ENCODE measurements around the gene PBRM1. TPM values are rescaled to one million over a fixed set of nuclear protein-coding genes. Genes with fewer than 3 reads are reported as not detected.

The PBRM1 gene
- total and polyA plus RNA-seq, 2 of the 8 experiments (the other 6 are each of a cell fraction or from before 2014, with no cell fraction given), result 19.3 to 65.8 TPM

GRCh38 chr3:52733256-52733891 lies 47.7 kb upstream of the PBRM1 start:
- Histone ChIP-seq H2BK12ac (ENCODE audit: low read depth, low read length) (no peak overlapping the region), H3K14ac (ENCODE audit: insufficient read length) (no peak overlapping the region), H3K23me2 (ENCODE audit: low read depth, low read length) (no peaks in the 10 kb centered on the region), H2BK20ac (ENCODE audit: low read length) (no peak overlapping the region), H4K20me1 (replicated peaks in 1 of 2; ENCODE audit: control insufficient read depth in 1 of 2, insufficient read depth in 2 of 2, low read length in 2 of 2) (no peaks in the 10 kb centered on the region), H2BK5ac (ENCODE audit: low read depth, low read length) (no peak overlapping the region), H3K4me3 (ENCODE audit: extremely low read depth in 1 of 4, insufficient read depth in 2 of 4, low read depth in 3 of 4, low read length in 4 of 4) (no peak overlapping the region), H3K79me2 (ENCODE audit: control insufficient read depth in 1 of 2, insufficient read depth in 2 of 2, low read length in 2 of 2) (no peaks in the 10 kb centered on the region), H3K18ac (ENCODE audit: extremely low read depth, low read length) (no peak overlapping the region), H3K36me3 (ENCODE audit: control insufficient read depth in 2 of 4, insufficient read depth in 4 of 4, low read length in 3 of 4) (peaks cover 2 to 47% (median 30%) of the 10 kb centered on the region in 4 experiments; a peak in 6 of 8 replicates), H3K56ac (replicated peaks; ENCODE audit: insufficient read length, low read depth, low read length) (no peak overlapping the region), H4K91ac (replicated peaks; ENCODE audit: insufficient read length, low read length) (no peak overlapping the region), H3K9ac (replicated peaks in 1 of 4; ENCODE audit: extremely low read depth in 1 of 4, low read depth in 3 of 4, low read length in 3 of 4) (no peak overlapping the region), H3K4me1 (replicated peaks in 1 of 4; ENCODE audit: control insufficient read depth in 3 of 4, insufficient read depth in 4 of 4, low read length in 3 of 4) (no peaks in the 10 kb centered on the region), H3K9me3 (ENCODE audit: insufficient read depth in 2 of 2, low read depth in 1 of 2, low read length in 1 of 2) (no peaks in the 10 kb centered on the region), H2BK120ac (replicated peaks; ENCODE audit: low read depth, low read length) (no peak overlapping the region), H4K5ac (ENCODE audit: insufficient read length, low read depth, low read length) (no peak overlapping the region), H3K27me3 (replicated peaks in 1 of 4; ENCODE audit: control insufficient read depth in 3 of 4, extremely low read depth in 1 of 4, insufficient read depth in 3 of 4, low read length in 3 of 4) (no peaks in the 10 kb centered on the region), H4K8ac (ENCODE audit: extremely low read depth, insufficient read depth, low read length) (no peak overlapping the region), H2AFZ (ENCODE audit: low read length) (no peak overlapping the region), H3K23ac (ENCODE audit: insufficient read length) (no peak overlapping the region), H3K79me1 (ENCODE audit: low read depth, low read length) (no peaks in the 10 kb centered on the region), H3K4ac (replicated peaks; ENCODE audit: insufficient read length, low read depth, low read length) (no peak overlapping the region), H3K27ac (ENCODE audit: low read depth, low read length) (no peak overlapping the region), H3K4me2 (ENCODE audit: insufficient read depth in 1 of 2, low read depth in 2 of 2, low read length in 2 of 2) (no peak overlapping the region), H2BK15ac (ENCODE audit: low read length) (no peak overlapping the region), H2AK5ac (ENCODE audit: low read depth, low read length) (no peak overlapping the region)
- FAIRE-seq, result peak; percentile 45
- 82% methylated on average over 10 of the region's 10 CpGs; no CpG with 5 or more reads in 1 of the 2 experiments for WGBS, 2 experiments (ENCODE audit: extremely low coverage in 1 of 2, insufficient coverage in 1 of 2, insufficient read length in 1 of 2, insufficient replicate concordance in 2 of 2, low coverage in 1 of 2, low lambda C conversion rate in 2 of 2, missing lambda C conversion rate in 1 of 2)
- ChIA-PET CTCF (ENCODE audit: partially characterized antibody) (no interaction called here), POLR2A (ENCODE audit: partially characterized antibody) (no interaction called here)
- DNase-seq (ENCODE audit: low read depth in 1 of 2, low spot score in 2 of 2), result no peak
- TF ChIP-seq BCL11A (IDR thresholded peaks at IDR 0.05; ENCODE audit: low read depth in 2 of 2, low read length in 2 of 2), result no peak
- no peak for TF ChIP-seq JUN (IDR thresholded peaks at IDR 0.05; ENCODE audit: low read depth, low read length)
- TF ChIP-seq POU5F1 (IDR thresholded peaks at IDR 0.05; ENCODE audit: low read depth, low read length), result no peak
- TF ChIP-seq EGR1 (IDR thresholded peaks at IDR 0.05; ENCODE audit: borderline replicate concordance, low read depth, low read length), result no peak
- TF ChIP-seq KDM4A (IDR thresholded peaks at IDR 0.05; ENCODE audit: low read depth, low read length, severe bottlenecking), result no peak
- TF ChIP-seq KDM5A (IDR thresholded peaks at IDR 0.05; ENCODE audit: low read length), result no peak
- no peak for TF ChIP-seq MAFK (IDR thresholded peaks at IDR 0.05; ENCODE audit: low read depth, low read length)
- no peak for TF ChIP-seq RFX5 (IDR thresholded peaks at IDR 0.05; ENCODE audit: borderline replicate concordance, low read depth, low read length)
- no peak for TF ChIP-seq CTBP2 (IDR thresholded peaks at IDR 0.05; ENCODE audit: borderline replicate concordance, insufficient read depth, insufficient read length, low read length)
- TF ChIP-seq BACH1 (IDR thresholded peaks at IDR 0.05; ENCODE audit: low read length), result no peak
- TF ChIP-seq RBBP5 (IDR thresholded peaks at IDR 0.05; ENCODE audit: borderline replicate concordance, low read depth, low read length), result no peak
- TF ChIP-seq SP2 (IDR thresholded peaks at IDR 0.05; ENCODE audit: low read length), result no peak
- TF ChIP-seq SIX5 (IDR thresholded peaks at IDR 0.05; ENCODE audit: low read depth, low read length), result no peak
- TF ChIP-seq TEAD4 (IDR thresholded peaks at IDR 0.05; ENCODE audit: low read depth, low read length), result no peak
- TF ChIP-seq SP4 (IDR thresholded peaks at IDR 0.05; ENCODE audit: low read length), result no peak

Data from H1 (cell line).